ENCODE results near the gene C1QL2. TPM values are rescaled to one million over a fixed set of nuclear protein-coding genes. Genes with fewer than 3 reads are reported as not detected.

The C1QL2 gene
- total RNA-seq, 4 donors from 2014 or later: not detected

DNA sequence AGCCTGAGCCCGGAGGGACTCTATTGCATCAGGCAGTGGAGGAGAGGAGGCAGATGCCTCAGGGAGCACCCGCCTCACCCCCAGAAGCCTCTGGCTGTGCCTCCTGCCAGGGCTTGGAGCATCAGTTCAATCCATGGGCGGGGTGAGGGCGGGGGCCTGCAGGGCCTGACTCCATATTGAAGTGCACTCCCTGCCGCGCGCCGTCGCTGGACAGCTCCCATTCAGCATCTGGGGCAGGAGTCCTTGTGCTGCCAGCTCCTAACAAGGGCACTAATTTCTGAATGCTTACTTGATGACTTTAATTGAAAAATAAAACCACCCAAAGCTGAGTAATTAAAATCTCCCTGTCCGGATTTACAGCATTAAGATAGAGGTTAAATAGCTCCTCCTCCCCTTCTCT lies 23.8 kb downstream of the C1QL2 start:
- intact Hi-C loops (cut with DNase I; ENCODE audit: low total_unique reads) (no loop called here), in situ Hi-C loops (cut with MboI; ENCODE audit: low sequenced_read_pairs in 4 of 4) (loop anchor here in 1 of 4 donors (25.0 kb wide), 1 partner anchor 247 kb away; no protein-coding TSS in a partner anchor)
- TF ChIP-seq CTCF (IDR thresholded peaks at IDR 0.05 in 4 of 5, conservative IDR thresholded peaks at IDR 0.05 in 1 of 5) (no peak), POLR2A (IDR thresholded peaks at IDR 0.05) (no peak)
- no peak for ATAC-seq
- no peaks in the 10 kb centered on the region for H3K36me3 ChIP-seq
- no peak overlapping the region for H3K4me3 ChIP-seq
- H3K4me1 ChIP-seq: no peaks in the 10 kb centered on the region
- peaks cover under 1 to 7% (median 6%) of the 10 kb centered on the region in 3 donors for H3K27me3 ChIP-seq
- H3K9me3 ChIP-seq: no peaks in the 10 kb centered on the region
- no peak for DNase-seq
- no peak overlapping the region for H3K27ac ChIP-seq

- in situ Hi-C loops (cut with MboI; ENCODE audit: low sequenced_read_pairs in 4 of 4) (loop anchor here in 1 of 4 donors (25.0 kb wide), 1 partner anchor 239 kb away; no protein-coding TSS in a partner anchor), intact Hi-C loops (cut with DNase I; ENCODE audit: low total_unique reads) (no loop called here)
- no peaks in the 10 kb centered on the region for H3K4me1 ChIP-seq
- peak in 3 of 5 experiments; percentile 10 to 49 (median 31) for TF ChIP-seq CTCF (IDR thresholded peaks at IDR 0.05 in 4 of 5, conservative IDR thresholded peaks at IDR 0.05 in 1 of 5)
- no peak for TF ChIP-seq POLR2A (IDR thresholded peaks at IDR 0.05)
- H3K4me3 ChIP-seq: no peak overlapping the region
- peaks cover 12 to 18% (median 16%) of the 10 kb centered on the region in 3 donors for H3K27me3 ChIP-seq
- no peaks in the 10 kb centered on the region for H3K36me3 ChIP-seq
- no peak for DNase-seq
- no peaks in the 10 kb centered on the region for H3K9me3 ChIP-seq
- ATAC-seq: no peak
- no peak overlapping the region for H3K27ac ChIP-seq
Observed at GRCh38 chr2:119126650-119127049, 31.9 kb downstream of the C1QL2 start.

DNA sequence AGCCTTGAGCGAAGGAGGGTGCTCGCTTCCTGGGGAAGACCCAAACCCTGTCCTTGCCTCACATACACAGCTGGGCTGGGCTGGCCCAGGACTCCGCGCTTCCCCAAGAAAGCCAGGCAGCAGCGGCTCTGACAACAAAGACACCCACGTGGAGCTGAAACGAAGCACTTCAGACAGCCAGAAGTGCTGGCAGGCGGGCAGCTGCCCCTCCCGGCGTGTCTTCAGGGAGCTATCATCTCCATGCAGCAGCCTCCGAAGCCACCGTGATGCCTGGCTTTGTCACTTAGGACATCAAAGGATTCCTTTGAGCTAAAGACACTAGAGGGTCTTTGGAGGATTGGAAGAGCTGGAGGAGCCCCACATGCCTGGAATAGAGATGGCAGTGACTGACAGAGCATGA lies 35.2 kb downstream of the C1QL2 start:
- Histone ChIP-seq H3K9me3 (no peaks in the 10 kb centered on the region), H3K4me3 (no peak overlapping the region), H3K36me3 (no peaks in the 10 kb centered on the region), H3K4me1 (no peaks in the 10 kb centered on the region), H3K27ac (no peak overlapping the region), H3K27me3 (peaks cover 3 to 9% (median 8%) of the 10 kb centered on the region in 3 donors)
- no peak for DNase-seq
- no peak for ATAC-seq
- intact Hi-C loops (cut with DNase I; ENCODE audit: low total_unique reads) (no loop called here), in situ Hi-C loops (cut with MboI; ENCODE audit: low sequenced_read_pairs in 4 of 4) (no loop called here)
- TF ChIP-seq CTCF (IDR thresholded peaks at IDR 0.05 in 4 of 5, conservative IDR thresholded peaks at IDR 0.05 in 1 of 5) (no peak), POLR2A (IDR thresholded peaks at IDR 0.05) (no peak)

GRCh38 chr2:119122663-119123062 lies 35.9 kb downstream of the C1QL2 start:
- Histone ChIP-seq H3K36me3 (no peaks in the 10 kb centered on the region), H3K27me3 (peaks cover 3 to 9% (median 6%) of the 10 kb centered on the region in 3 donors), H3K9me3 (no peaks in the 10 kb centered on the region), H3K4me3 (no peak overlapping the region), H3K27ac (no peak overlapping the region), H3K4me1 (no peaks in the 10 kb centered on the region)
- in situ Hi-C loops (cut with MboI; ENCODE audit: low sequenced_read_pairs in 4 of 4) (no loop called here), intact Hi-C loops (cut with DNase I; ENCODE audit: low total_unique reads) (no loop called here)
- DNase-seq: no peak
- TF ChIP-seq CTCF (IDR thresholded peaks at IDR 0.05 in 4 of 5, conservative IDR thresholded peaks at IDR 0.05 in 1 of 5): no peak
- TF ChIP-seq POLR2A (IDR thresholded peaks at IDR 0.05): no peak
- ATAC-seq: no peak
